CD4-positive, alpha-beta T cell treated with Interleukin-1 beta for 1 hour (primary cell): ENCODE measurements around the gene IZUMO2.
"Not testable (repeated sequence)": the region's sequence is repeated elsewhere in the genome, so short reads cannot be mapped to it uniquely, and the experiment has no call there.

ENCODE experiments used
- DNase-seq, 2 donors: peaks; one replicate each; pipeline ENCODE4 v3.0.0-alpha.2; 2020 to 2022

IZUMO2 gene

DNA sequence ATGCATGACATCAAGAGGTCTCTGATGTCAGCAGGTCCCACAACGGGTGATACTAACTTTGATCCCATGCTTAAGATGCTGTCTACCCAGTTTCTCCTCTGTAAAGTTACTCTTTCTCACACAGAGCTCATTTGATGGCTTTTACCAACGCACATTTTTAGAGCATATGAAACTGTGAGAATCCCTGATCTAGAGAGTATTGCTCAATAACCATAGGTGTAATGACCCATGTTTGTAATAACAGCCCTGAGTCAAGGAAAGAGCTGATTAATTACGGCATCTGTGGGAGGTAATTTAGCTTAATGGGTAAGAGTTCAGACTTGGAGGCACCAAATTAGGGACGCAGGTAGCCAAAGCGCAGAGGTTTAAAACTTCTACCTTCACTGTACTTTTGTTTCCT, 18.0 kb upstream of the IZUMO2 start:
- DNase-seq, result no peak

- DNase-seq, result no peak
Observed at GRCh38 chr19:50178859-50179537, 15.9 kb upstream of the IZUMO2 start.

DNA sequence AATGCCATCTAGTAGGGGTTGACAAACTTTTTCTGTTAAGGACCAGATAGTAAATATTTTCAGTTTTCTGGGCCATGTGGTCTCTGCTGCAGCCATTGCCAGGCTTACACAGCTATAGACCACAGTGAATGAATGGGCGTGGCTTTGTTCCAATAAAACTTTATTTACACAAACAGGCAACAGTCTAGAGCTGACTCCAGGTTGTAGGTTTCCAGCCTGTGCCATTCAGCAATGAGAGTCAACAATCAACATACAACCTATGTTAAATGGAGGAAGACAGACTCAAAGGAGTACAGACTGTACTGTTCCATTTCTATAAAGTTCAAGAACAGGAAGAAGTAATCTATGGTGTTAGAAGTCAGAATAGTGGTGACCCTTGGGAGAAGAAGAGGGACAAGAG, 15.2 kb upstream of the IZUMO2 start:
- no peak for DNase-seq

GRCh38 chr19:50176775-50177174, 13.7 kb upstream of the IZUMO2 start:
- DNase-seq, result no peak

DNA sequence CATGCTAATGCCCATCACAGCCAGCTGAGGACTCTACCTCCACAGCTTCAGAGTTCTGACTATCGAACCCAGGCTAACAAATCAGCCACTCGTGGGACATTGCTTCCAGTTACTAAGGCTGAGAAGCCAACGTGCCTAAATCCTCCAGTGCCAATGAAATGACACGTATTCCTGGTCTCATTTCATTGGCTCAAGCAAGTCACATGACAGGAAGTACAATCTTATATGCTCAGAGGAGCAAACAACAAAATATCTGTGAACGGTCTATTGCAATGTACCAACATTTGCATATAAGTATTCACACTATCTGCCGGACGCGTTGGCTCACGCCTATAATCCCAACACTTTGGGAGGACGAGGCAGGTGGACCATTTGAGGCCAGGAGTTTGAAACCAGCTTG, 12.8 kb upstream of the IZUMO2 start:
- no peak for DNase-seq

DNA sequence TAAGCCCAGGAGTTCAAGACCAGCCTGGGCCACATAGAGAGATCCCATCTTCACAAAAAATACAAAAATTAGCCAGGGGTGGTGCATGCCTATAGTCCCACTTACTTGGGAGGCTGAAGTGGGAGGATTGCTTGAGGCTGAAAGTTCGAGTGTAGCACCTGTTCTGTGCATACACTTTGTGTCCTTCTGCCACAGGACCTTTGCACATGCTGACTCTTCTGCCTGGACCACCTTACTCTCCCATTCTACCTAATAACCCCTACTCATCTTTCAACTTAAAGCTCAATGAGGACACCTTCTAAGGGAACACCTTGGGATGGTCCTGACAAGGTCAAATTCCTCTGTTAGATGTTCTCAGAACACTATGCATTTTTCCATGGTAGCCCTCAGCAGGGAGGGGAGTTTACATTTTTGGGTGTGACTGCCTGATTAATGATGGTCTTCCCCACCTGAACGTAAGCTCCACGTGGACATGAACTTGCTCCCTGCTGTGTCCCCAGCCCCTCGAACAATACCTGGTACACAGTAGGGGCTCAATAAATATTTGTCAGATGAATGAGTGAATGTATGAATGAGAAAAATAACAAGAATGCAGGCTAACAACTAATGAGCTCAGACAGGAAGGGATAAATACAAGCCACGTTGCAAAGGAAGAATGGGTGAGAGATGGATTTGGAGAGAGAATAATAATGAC, 11.2 kb upstream of the IZUMO2 start:
- no peak for DNase-seq

GRCh38 chr19:50173127-50173526, 10.0 kb upstream of the IZUMO2 start:
- DNase-seq, result no peak

GRCh38 chr19:50172726-50173125, 9.6 kb upstream of the IZUMO2 start:
- DNase-seq, result no peak

GRCh38 chr19:50171752-50172151, 8.7 kb upstream of the IZUMO2 start:
- DNase-seq, result no peak

GRCh38 chr19:50167314-50167721, 4.2 kb upstream of the IZUMO2 start:
- no peak for DNase-seq

- no peak for DNase-seq
Observed at GRCh38 chr19:50159078-50159477, 4.0 kb downstream of the IZUMO2 start.

GRCh38 chr19:50158577-50158976, 4.5 kb downstream of the IZUMO2 start:
- no peak for DNase-seq

DNA sequence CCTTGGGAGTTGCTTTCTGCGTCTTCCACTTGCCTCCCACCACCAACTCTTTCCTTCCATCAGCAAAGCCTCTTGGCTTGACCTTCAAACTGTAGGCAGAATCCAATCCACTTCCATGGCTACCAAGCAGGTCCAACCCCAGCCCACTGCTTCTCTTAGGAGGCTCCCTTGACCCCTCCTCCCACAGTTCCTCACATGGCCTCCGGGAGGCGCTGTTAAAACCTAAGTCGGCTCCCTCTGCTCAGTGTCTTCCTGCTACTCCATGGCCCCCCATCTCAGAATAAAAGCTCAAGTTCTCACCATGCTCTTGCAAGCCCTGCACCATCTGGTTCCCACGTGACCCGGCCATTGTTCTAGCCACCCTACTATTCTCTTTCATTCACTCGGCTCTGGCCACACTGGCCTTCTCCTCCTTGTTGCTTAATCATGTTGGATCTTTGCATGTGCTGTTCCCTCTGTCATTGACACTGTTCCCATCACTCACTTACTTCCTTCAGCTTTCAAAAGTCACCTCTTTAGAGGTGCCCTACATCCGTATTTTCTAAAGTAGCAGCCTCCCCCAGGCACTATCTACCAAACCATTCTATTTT, 7.5 kb downstream of the IZUMO2 start:
- DNase-seq, result no peak

DNA sequence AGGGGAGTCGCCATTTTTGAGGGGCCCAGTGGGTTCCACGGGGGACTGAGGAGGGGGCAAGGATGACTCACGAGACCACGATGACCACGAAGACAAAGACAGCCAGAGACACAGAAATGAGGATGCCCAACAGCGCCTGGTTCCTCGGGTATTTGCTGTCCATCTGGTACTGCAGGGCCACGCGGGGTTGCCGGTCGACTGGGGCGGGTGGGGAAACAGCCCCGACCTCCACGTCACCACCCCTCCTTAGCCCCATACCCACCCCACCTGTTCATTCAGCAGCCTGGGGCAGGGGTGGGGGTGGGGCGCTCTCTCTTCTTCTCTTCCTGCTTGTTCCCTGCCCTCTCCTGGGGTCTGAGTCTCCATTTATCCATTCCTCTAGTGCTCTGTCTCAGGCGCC, 8.6 kb downstream of the IZUMO2 start:
- DNase-seq, result no peak

DNA sequence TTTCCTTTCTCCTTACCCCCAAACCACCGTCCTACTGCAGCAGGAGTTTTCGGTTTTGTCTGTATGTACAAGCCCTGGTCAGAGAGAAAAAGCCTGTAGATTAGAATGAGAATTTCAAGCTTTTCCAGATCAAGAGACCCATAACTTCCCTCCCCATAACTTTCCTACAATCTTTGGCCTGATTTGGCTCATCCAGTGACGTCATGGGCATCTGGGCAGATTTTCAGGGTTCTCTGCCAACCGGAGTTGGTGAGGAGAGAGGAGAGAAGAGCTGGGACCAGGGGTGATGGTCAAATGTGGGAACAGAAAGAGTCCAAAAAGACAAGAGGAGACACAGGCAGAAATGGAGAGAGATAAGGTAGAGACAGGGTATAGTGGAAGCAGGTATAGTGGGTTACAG, 10.5 kb downstream of the IZUMO2 start:
- DNase-seq, result no peak

GRCh38 chr19:50148528-50148927, 14.6 kb downstream of the IZUMO2 start:
- no peak for DNase-seq

DNA sequence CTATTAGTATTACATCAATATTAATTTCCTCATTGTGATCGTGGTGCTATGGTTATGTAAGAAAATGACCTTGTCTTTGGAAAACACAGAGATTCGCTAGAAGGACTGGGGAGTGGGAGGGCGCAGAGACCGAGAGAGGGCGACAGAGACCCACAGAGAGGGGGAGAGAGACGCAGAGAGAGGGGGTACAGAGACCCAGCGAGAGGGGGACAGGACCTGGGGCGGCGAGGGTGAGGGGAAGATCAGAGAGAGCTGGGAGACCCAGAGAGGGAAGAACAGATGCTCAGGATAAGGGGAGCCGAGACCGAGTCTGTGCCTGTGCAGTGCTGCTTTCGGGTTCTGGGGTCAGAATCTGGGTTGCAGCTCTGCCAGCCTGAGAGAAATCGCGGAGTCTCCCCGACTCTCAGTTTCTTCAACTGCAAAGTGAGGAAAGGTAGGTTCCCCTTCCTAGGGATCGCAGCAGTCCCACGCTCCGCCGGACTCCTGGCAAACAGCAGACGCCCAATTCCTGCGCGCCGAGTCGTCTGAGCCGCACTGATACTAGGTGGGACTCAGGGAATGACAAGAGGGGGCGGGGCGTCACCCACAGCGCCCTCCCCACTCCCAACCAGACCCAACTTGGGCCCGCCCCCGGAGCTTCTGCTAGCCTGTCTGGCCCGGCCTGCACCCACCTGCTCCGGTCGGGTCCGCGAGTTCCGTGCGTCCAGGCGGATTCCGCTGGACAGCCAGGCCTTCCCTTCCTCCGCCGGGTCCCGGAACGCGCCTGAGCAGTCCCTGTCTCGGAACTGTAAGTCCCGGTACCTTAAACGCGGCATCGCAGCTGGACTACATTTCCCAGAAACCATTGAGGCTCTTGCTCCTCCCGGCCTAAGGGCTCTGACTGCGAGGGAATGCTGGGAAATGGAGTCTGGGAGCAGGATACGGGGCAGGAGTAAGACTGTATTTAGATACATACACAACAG, 15.3 kb downstream of the IZUMO2 start:
- peak; percentile 76 to 77 for DNase-seq

- not testable (repeated sequence) for DNase-seq
Observed at GRCh38 chr19:50141921-50142320, 21.2 kb downstream of the IZUMO2 start.

- DNase-seq, result not testable (repeated sequence)
Observed at GRCh38 chr19:50140118-50140845, 22.8 kb downstream of the IZUMO2 start.

- DNase-seq, result not testable (repeated sequence)
Observed at GRCh38 chr19:50136603-50137365, 26.3 kb downstream of the IZUMO2 start.

DNA sequence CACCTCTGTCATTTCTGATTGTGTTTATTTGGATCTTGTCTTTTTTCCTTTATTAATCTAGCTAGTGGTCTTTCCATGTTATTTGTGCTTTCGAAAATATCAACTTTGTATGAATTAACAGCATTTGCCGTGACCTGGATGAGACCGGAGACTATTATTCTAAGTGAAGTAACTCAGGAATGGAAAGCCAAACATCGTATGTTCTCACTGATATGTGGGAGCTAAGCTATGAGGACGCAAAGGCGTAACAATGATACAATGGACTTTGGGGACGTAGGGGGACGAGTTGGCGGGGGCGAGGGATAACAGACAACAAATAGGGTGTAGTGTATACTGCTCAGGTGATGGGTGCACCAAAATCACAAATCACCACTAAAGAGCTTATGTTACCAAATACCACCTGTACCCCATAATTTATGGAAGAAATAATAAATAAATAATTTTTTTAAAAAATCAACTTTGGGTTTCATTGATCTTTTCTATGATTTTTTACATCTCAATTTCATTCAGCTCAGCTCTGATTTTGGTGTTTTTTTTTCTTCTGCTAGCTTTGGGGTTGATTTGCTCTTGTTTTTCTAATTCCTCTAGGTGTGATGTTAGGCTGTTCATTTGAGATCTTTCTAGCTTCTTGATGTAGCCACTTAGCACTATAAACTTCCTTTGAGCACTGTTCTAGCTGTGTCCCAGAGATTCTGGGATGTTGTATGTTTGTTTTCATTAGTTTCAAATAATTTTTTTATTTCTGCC, 27.1 kb downstream of the IZUMO2 start:
- DNase-seq, result not testable (repeated sequence)
